ENCODE data around the gene KDM2A. TPM values are rescaled to one million over a fixed set of nuclear protein-coding genes. Genes with fewer than 3 reads are reported as not detected.

The KDM2A gene
- total RNA-seq, 1 donor from 2014 or later: 70.4 TPM

- no peak overlapping the region for H3K9ac ChIP-seq (ENCODE audit: low read length)
- H3K4me1 ChIP-seq (ENCODE audit: insufficient read depth, low read length): peaks cover 4% of the 10 kb centered on the region
- Mint-ChIP-seq H3K4me3 (ENCODE audit: unreplicated experiment) (no peak overlapping the region), H3K27ac (ENCODE audit: unreplicated experiment) (peak overlapping the region; percentile 47), H3K27me3 (ENCODE audit: low read depth, unreplicated experiment) (peaks cover 2% of the 10 kb centered on the region), H3K9me3 (ENCODE audit: unreplicated experiment) (no peaks in the 10 kb centered on the region), H3K36me3 (ENCODE audit: low read depth, unreplicated experiment) (peaks cover 2% of the 10 kb centered on the region), H3K4me1 (ENCODE audit: low read depth, unreplicated experiment) (peaks cover 5% of the 10 kb centered on the region)
- H2AFZ ChIP-seq (ENCODE audit: low read depth, low read length): no peak overlapping the region
- no peak overlapping the region for H3K27ac ChIP-seq (ENCODE audit: low read depth, low read length)
- no peaks in the 10 kb centered on the region for H3K9me3 ChIP-seq (ENCODE audit: insufficient read depth, low read depth, low read length)
- no peaks in the 10 kb centered on the region for H3K36me3 ChIP-seq (ENCODE audit: insufficient read depth, low read length)
- no peak for FAIRE-seq
- no peak for DNase-seq (ENCODE audit: low read depth)
- no peaks in the 10 kb centered on the region for H4K20me1 ChIP-seq (ENCODE audit: insufficient read depth, low read length)
- no peaks in the 10 kb centered on the region for H3K79me2 ChIP-seq (ENCODE audit: insufficient read depth, low read length)
- H3K4me3 ChIP-seq (ENCODE audit: insufficient read depth, low read depth, low read length): no peak overlapping the region
- no peaks in the 10 kb centered on the region for H3K27me3 ChIP-seq (ENCODE audit: insufficient read depth, low read length)
- H3K4me2 ChIP-seq (ENCODE audit: low read length): no peak overlapping the region
- TF ChIP-seq EZH2 (IDR thresholded peaks at IDR 0.05; ENCODE audit: insufficient read depth, low read length) (no peak), CTCF (IDR thresholded peaks at IDR 0.05; ENCODE audit: insufficient read depth, low read depth, low read length) (no peak)
Observed at GRCh38 chr11:67079065-67079705, 39.9 kb upstream of the KDM2A start.

DNA sequence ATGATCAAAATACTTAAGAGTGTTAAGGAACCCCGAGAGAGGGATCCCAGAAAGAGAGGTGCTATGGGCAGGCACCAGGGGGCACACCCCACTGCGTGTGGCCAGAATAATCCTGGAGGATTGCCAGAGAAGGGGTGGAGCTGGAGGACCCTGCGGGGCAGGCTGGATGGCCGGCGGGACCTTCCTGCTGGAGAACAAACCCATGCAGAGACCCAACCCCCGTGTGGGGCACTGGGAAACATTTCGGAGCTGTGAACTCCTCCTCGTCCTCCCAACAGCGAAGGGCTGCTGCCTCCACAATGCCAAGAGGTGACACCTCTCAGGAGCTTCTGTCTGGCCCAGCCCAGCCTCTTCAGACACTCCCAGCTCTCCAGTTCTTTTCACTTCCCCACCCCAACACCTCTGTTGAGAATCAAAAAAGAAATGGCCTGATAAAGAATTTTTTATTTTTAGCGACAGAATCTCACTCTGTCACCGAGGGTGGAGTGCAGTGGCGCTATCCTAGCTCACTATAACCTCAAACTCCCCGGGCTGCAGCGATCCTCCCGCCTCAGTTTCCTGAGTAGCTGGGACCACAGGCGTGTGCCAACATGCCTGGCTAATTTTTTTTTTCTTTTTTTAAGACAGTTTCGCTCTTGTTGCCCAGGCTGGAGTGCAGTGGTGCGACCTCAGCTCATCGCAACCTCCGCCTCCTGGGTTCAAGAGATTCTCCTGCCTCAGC lies 36.8 kb upstream of the KDM2A start:
- TF ChIP-seq CTCF (IDR thresholded peaks at IDR 0.05; ENCODE audit: insufficient read depth, low read depth, low read length): no peak
- no peak for TF ChIP-seq EZH2 (IDR thresholded peaks at IDR 0.05; ENCODE audit: insufficient read depth, low read length)
- Histone ChIP-seq H3K27ac (ENCODE audit: low read depth, low read length) (no peak overlapping the region), H3K27me3 (ENCODE audit: insufficient read depth, low read length) (no peaks in the 10 kb centered on the region), H3K4me3 (ENCODE audit: insufficient read depth, low read depth, low read length) (no peak overlapping the region), H3K4me1 (ENCODE audit: insufficient read depth, low read length) (peaks cover 4% of the 10 kb centered on the region), H2AFZ (ENCODE audit: low read depth, low read length) (no peak overlapping the region), H4K20me1 (ENCODE audit: insufficient read depth, low read length) (no peaks in the 10 kb centered on the region), H3K4me2 (ENCODE audit: low read length) (peak overlapping the region; percentile 26), H3K9me3 (ENCODE audit: insufficient read depth, low read depth, low read length) (no peaks in the 10 kb centered on the region), H3K36me3 (ENCODE audit: insufficient read depth, low read length) (no peaks in the 10 kb centered on the region), H3K79me2 (ENCODE audit: insufficient read depth, low read length) (no peaks in the 10 kb centered on the region), H3K9ac (ENCODE audit: low read length) (no peak overlapping the region)
- H3K27ac Mint-ChIP-seq (ENCODE audit: unreplicated experiment): no peak overlapping the region
- no peaks in the 10 kb centered on the region for H3K9me3 Mint-ChIP-seq (ENCODE audit: unreplicated experiment)
- FAIRE-seq (no peak), DNase-seq (ENCODE audit: low read depth) (no peak)
- no peak overlapping the region for H3K4me3 Mint-ChIP-seq (ENCODE audit: unreplicated experiment)
- H3K27me3 Mint-ChIP-seq (ENCODE audit: low read depth, unreplicated experiment): peaks cover 2% of the 10 kb centered on the region
- peaks cover 5% of the 10 kb centered on the region for H3K4me1 Mint-ChIP-seq (ENCODE audit: low read depth, unreplicated experiment)
- no peaks in the 10 kb centered on the region for H3K36me3 Mint-ChIP-seq (ENCODE audit: low read depth, unreplicated experiment)

All from astrocyte (in vitro differentiated cells and primary cell).